SH-SY5Y (cell line): ENCODE data around the gene IPO11.

Experiments
- GATA2 ChIP-seq: IDR thresholded peaks from 2 replicates; pipeline ENCODE4 v1.6.1; 2011; ENCODE audit warnings: mild to moderate bottlenecking, low read depth, low read length
- GATA3 ChIP-seq: IDR thresholded peaks from 2 replicates; pipeline ENCODE4 v1.6.1; 2011; ENCODE audit warnings: low read depth, mild to moderate bottlenecking, low read length, moderate library complexity

- TF ChIP-seq GATA2 (no peak), GATA3 (no peak)
Measured at GRCh38 chr5:62605638-62606037, 193.1 kb downstream of the IPO11 start.
